Erythroblast (primary cell): ENCODE data around the gene RBM19.

Experiments used
- GATA1 ChIP-seq: IDR thresholded peaks from 2 replicates; pipeline ENCODE4 v1.6.1; 2011; ENCODE audit warnings: low read depth, mild to moderate bottlenecking, control low read depth, low read length, moderate library complexity
- POLR2A ChIP-seq: IDR thresholded peaks from 2 replicates; pipeline ENCODE4 v1.6.1; 2011; ENCODE audit warnings: mild to moderate bottlenecking, low read length

DNA sequence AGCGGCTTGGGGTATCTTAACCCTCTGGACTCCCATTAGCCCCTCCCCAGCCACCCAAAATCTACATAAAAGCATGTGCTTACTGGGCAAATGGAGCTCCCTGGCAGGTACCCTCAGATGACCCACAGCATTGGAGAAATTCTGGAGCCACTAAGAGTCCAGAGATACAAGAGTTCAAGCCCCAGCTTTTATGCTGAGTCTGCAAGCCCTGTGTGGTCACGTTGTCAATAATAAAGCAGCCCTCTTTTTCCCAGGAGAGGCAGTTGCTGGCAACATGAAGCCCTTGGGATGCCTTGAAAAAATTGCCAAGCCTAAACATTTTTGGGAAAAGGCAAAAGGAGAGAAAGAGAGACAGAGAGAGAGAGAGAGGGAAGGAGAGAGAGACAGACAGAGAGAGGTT is 83.4 kb downstream of the RBM19 start:
- TF ChIP-seq POLR2A (no peak), GATA1 (no peak)
